Ovary (tissue), 3 donors: ENCODE results near the gene TBATA.

Source experiments
- EP300 ChIP-seq: sonication (generic); formaldehyde crosslinking; IDR thresholded peaks from one replicate; pipeline ENCODE4 v1.6.1; 2017; ENCODE audit warnings: antibody characterized with exemption
- POLR2A ChIP-seq: fragments of 450-650 bp; IDR thresholded peaks from one replicate; pipeline ENCODE4 v1.6.1; 2017; ENCODE audit warnings: antibody characterized with exemption, mild to moderate bottlenecking, moderate library complexity
- TF ChIP-seq, protein P1 (sequence below), 3 donors: fragments of 450-650 bp in 2 of 3; fragments of 200-600 bp in 1 of 3; IDR thresholded peaks; one replicate each; pipeline versions ENCODE4 v1.5.1 to v1.8.0; 2016 to 2022; ENCODE audit warnings: antibody characterized with exemption in 3 of 3, mild to moderate bottlenecking in 1 of 3
- donor health status: DM: no; HTN: no; CAD: no.

DNA sequence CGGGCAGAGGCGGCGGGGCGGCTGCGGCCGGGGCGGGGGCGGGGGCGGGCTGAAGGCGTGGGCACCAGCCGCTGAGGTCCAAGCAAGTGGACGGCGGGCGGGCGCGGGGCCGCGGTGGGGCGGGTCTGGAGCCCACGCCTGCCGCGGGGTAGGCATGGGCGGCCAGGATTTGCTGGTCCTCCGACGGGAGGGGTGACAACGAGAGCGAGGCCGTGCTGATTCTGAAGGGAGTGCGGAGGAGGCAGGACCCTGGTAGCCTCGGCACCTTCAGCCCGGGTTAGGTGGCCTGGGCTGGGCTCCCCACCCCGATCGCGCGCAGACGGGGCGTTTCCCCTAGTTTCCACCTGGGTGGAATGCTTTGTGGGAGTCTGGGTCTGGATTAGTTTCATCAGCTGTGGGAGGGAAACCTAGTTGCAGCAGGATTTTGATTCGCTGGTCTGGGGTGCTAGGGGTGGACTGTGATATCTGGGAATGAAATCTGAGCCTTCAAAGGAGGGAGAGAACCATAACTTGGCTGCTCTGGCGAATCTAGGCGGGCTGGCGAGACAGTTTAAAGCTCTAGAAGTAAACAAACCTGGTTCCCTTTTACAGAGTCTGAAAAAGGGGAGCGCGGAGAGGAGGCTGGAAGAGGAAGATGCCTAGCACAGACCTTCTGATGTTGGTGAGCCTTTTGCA lies 31.2 kb upstream of the TBATA start:
- TF ChIP-seq, protein P1, sequence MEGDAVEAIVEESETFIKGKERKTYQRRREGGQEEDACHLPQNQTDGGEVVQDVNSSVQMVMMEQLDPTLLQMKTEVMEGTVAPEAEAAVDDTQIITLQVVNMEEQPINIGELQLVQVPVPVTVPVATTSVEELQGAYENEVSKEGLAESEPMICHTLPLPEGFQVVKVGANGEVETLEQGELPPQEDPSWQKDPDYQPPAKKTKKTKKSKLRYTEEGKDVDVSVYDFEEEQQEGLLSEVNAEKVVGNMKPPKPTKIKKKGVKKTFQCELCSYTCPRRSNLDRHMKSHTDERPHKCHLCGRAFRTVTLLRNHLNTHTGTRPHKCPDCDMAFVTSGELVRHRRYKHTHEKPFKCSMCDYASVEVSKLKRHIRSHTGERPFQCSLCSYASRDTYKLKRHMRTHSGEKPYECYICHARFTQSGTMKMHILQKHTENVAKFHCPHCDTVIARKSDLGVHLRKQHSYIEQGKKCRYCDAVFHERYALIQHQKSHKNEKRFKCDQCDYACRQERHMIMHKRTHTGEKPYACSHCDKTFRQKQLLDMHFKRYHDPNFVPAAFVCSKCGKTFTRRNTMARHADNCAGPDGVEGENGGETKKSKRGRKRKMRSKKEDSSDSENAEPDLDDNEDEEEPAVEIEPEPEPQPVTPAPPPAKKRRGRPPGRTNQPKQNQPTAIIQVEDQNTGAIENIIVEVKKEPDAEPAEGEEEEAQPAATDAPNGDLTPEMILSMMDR (IDR thresholded peaks at IDR 0.05), result no peak
- TF ChIP-seq POLR2A, result no peak
- no peak for TF ChIP-seq EP300
